ENCODE measurements around the gene AOAH.

AOAH gene

DNA sequence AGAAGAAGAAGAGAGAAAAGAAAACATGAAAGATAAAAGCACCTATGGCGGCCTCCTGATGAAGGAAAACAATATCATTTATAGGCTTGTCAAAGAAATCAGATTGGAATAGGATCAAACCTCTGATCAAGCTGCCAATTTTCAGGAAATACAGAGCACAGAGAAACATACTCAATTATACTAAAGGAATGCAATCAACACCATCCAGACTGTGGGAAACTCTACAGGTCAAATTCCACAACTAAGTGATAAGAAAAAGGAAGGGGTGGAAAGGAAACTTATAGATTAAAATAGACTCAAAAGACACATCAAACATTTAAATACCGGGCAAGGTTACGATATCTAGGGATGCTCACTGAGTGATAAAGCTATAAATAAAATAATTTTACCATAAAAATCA is 39.3 kb downstream of the AOAH start:
- no peak for TF ChIP-seq CTCF (IDR thresholded peaks at IDR 0.05; ENCODE audit: control insufficient read depth, extremely low read depth, insufficient read depth)
- DNase-seq (ENCODE audit: low read depth), result no peak
- H3K4me3 ChIP-seq (ENCODE audit: low read depth, low read length), result no peak overlapping the region

- no peak for DNase-seq (ENCODE audit: low read depth)
- H3K4me3 ChIP-seq (ENCODE audit: low read depth, low read length), result no peak overlapping the region
- TF ChIP-seq CTCF (IDR thresholded peaks at IDR 0.05; ENCODE audit: control insufficient read depth, extremely low read depth, insufficient read depth), result no peak
Measured at GRCh38 chr7:36683695-36684357, 40.5 kb downstream of the AOAH start.

GRCh38 chr7:36683111-36683510 is 41.2 kb downstream of the AOAH start:
- DNase-seq (ENCODE audit: low read depth), result no peak
- TF ChIP-seq CTCF (IDR thresholded peaks at IDR 0.05; ENCODE audit: control insufficient read depth, extremely low read depth, insufficient read depth), result no peak
- H3K4me3 ChIP-seq (ENCODE audit: low read depth, low read length), result no peak overlapping the region

DNA sequence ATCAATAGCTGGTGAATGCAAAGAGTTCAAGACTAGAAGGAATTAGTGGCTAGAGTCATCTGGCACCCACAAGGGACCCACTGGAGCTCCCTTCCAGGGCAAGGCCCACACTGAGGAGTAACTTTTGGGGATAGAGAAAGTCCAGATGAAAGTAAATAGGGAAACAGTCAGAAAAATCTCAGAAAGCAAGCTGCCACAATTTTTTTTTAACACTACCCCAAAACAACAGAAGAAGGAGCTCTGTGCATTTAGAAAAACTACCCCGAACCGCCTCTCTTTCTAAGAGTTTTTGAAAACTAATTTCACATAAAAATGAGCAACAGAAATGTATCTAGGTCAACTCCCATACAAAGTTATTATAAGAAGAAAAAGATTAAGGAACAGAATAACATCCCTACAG is 42.2 kb downstream of the AOAH start:
- TF ChIP-seq CTCF (IDR thresholded peaks at IDR 0.05; ENCODE audit: control insufficient read depth, extremely low read depth, insufficient read depth), result no peak
- H3K4me3 ChIP-seq (ENCODE audit: low read depth, low read length), result no peak overlapping the region
- no peak for DNase-seq (ENCODE audit: low read depth)

DNA sequence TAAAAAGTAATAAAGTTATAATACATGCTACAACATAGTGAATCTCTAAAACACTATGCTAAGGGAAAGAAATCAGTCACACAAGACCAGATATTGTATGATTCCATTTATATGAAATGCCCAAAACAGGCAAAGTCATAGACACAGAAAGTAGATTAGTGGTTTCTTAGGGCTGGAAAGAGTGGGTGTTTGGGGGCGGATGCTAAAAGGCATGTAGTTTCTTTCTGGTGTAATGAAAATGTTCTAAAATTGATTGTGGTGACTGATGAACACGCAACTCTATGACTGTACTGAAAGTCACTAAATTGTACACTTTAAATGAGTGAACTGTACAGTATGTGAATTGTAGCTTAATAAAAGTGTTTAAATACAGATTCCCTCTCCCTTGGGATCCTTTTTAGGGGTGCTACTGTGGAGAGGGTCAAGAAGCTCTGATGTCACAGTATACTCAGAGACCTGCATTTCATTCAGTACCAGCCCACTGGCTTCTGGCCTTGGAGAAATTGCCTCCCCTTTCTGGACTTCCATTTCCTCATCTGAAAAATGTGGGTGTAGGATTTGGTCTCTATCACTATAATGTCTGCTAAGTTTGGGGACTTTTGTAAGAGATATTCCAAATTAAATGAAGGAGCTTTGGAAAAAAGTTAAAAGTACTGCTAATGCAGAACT is 46.4 kb downstream of the AOAH start:
- H3K4me3 ChIP-seq (ENCODE audit: low read depth, low read length), result no peak overlapping the region
- DNase-seq (ENCODE audit: low read depth), result no peak
- no peak for TF ChIP-seq CTCF (IDR thresholded peaks at IDR 0.05; ENCODE audit: control insufficient read depth, extremely low read depth, insufficient read depth)

- no peak for TF ChIP-seq CTCF (IDR thresholded peaks at IDR 0.05; ENCODE audit: control insufficient read depth, extremely low read depth, insufficient read depth)
- H3K4me3 ChIP-seq (ENCODE audit: low read depth, low read length), result no peak overlapping the region
- no peak for DNase-seq (ENCODE audit: low read depth)
Measured at GRCh38 chr7:36673703-36674102, 50.6 kb downstream of the AOAH start.

DNA sequence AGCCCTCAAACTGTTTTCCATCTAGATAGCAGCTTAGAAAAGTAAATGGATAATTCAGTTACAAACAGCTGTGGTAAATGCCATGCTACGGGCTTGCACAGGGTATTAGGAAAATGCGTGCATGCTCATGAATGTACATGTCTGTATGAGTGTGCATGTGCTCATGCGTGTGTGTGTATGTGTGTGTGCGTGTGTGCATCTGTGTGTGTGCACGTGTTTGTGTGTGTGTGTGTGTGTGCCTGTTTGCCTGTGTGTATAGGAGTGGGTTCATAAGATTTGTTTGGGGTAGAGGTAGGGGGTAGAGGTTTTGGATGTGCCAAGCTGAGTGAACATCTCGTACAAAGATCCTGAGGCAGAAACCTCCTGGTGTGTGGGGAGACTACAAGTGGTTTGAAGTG is 52.9 kb downstream of the AOAH start:
- no peak for DNase-seq (ENCODE audit: low read depth)
- TF ChIP-seq CTCF (IDR thresholded peaks at IDR 0.05; ENCODE audit: control insufficient read depth, extremely low read depth, insufficient read depth), result no peak
- H3K4me3 ChIP-seq (ENCODE audit: low read depth, low read length), result no peak overlapping the region
